HG02588 (cell line): Measurements from ENCODE around the gene MGAT4A.

Experiments
- ATAC-seq: cut with Tn5 transposase; IDR thresholded peaks from one replicate; pipeline ENCODE4 v1.9.1; 2021; ENCODE audit warnings: mild to moderate bottlenecking, moderate library complexity; ENCODE audit not compliant: unreplicated experiment

Gene MGAT4A

DNA sequence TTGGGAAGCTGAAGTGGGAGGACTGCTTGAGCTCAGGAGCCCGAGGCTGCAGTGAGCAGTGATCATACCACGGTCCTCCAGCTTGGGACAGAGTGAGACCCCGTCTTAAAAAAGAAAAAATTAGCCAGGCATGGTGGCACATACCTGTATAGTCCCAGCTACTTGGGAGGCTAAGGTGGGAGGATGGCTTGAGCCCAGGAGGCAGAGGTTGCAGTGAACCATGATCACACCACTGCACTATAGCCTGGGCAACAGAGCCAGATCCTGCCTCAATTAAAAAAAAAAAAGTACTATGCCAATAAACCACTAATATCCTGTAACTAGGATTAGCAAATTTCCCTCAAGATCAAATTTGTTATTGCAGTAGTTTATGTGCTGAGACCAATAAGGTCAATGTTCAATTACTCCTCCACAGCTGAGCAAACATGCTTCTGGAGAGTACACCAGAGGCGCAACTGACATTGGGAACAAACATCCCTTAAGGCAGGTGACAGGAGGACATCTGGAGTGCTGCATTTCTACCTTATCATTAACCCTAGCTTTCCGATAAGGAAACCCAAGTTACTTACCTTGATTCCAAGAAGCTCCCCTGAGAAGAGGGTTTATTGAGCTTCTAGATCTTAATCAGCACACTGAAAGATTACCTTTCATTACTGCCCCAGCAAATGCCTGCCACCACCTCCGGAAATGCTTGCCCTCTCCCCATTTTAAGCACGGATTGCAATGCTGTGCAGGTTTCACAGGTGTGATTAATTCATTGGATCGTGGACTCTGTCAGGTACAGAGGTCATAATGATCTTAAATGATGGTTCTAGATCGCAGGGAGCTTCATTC lies 26.2 kb downstream of the MGAT4A start:
- no peak for ATAC-seq

DNA sequence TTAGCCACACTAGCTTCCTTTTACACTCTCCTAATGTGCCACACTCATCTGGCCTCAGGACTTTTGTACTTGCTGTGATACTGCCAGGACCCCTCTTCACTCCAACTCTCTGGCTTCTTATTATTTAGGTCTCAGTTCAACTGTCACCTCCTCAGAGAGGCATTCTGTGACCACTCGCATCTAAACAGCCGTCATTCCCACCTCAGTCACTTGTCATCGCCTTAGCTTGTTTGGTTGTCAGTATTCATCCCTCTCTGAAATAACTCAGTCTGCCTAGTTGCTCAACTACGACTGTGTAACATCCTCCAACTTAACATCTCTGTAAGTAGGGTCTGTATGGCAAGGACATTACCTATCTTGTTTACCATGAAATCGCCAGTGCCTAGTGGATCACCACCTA lies 27.2 kb downstream of the MGAT4A start:
- no peak for ATAC-seq

DNA sequence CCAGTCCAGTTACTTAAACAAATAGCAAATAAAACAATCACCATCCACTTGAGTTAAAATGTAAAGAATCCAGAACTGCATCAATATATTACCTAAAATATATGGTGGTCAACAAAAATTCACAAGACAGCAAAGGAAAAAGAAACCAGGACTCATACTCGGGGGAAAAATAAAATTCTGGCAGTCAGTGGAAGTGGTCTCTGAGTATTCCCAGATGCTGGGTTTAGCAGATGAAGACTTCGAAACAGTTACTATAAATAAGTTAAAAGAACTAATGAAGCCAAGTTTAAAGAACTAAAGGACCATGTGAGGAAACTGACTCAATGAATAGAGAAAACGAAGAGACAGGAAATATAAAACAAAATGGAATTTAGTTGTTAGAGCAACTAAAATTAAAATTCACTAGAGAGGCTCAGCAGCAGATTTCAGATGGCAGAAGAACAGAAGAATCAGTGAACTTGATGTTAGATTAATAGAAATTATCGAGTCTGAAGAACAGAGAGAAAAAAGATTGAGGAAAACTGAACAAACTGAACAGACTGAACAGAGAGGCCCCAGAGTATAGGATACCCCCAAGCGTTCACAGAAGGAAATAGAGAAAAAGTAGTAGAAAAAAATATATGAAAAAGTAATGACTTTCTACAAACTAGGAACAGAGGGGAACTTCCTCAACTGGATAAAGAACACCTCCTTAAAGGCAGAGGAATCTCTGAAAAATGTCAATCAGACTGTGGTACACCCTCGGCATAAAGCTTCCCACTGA lies 27.9 kb downstream of the MGAT4A start:
- no peak for ATAC-seq

DNA sequence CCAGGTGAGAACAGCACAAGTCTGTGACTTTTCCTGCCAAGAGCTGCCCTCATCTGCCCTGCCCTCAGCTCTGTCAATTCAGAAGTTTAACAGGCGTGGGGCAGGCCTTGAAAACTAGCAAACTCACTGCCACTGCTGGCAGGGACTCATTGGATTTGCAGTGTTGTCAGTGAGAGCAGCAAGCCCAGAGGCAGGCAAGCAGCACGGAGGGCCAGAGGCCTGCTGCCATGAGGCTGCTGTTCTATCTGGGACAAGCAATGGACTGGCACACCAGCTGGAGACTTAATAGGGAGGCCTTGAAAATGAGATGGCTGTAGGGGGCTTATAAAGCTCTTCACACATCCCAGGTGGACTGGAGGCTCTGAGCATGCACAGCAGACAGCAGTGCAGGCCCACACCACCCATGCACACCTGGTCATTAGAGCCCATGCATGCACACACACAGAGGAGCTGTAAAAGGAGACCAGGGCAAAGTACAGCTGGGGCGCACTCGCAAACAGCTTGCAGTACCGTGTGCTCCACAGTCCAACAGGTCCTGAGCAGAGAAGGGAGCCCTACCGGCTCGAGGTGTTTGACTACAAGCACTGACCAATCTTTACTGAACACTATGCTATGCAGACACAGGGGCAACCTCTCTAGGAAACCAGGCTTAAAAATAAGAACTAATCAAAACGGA lies 28.7 kb downstream of the MGAT4A start:
- ATAC-seq = no peak

DNA sequence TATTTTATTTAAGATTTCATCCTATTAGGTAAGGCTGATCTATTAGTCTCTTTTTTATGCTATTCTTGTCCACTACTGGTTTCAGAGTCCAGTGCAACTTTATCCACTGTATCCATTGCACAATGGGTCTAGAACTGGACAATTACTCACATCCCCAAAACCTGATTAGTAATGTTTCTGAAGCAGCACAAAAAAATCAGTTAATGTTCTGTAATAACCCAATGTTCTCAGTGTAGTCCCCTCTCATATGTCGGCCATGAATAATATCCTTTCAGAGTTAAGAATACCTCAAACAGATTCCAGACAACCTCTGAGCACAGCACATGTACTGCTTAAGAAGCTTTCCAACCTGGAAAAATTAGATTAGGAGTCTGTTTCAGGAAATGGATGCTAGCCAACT lies 29.7 kb downstream of the MGAT4A start:
- ATAC-seq = no peak

DNA sequence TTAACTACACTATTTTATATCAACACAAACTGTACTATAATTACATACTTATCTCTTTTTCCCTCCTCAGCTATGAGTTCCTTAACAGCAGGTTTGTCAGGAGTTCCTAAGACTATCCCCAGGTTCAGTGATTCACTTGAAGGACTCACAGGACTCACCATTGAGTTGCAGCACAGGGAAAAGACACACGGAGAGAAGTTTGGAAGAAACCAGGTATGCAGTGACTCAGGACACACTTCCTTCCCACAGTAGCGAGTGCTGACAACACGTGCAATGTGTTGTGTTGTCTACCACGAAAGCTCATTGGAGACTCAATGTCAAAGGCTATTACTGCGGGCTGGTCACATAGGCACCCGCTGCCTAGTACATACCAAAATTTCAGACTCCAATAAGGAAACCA lies 32.0 kb downstream of the MGAT4A start:
- ATAC-seq = no peak

DNA sequence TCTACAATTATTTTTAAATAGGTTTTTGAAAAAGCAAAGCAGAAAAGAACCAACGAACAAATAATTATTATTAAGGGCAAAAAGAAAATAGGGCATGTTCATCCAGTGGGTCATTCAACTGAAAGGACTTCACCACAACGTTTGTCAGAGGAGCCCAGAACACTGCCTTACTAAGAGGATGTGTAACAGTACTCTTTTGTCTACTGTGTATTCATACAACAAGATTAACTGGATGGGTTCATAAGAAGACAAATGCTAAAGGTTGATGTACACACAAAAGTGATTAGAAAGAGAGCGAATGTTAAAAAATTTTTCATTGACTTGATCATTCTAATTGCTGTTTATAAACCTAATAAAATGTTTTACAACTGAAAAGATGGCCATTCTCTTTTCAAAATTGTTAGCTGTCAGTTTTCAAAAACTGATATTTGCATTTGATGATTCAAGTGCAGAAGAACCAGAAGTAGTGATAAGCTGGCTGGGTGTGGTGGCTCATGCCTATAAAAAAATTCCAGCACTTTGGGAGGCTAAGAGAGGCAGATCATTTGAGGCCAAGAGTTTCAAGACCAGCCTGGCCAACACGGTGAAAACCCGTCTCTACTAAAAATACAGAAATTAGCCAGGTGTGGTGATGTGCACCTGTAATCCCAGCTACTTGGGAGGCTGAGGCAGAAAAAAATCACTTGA lies 33.1 kb downstream of the MGAT4A start:
- no peak for ATAC-seq

DNA sequence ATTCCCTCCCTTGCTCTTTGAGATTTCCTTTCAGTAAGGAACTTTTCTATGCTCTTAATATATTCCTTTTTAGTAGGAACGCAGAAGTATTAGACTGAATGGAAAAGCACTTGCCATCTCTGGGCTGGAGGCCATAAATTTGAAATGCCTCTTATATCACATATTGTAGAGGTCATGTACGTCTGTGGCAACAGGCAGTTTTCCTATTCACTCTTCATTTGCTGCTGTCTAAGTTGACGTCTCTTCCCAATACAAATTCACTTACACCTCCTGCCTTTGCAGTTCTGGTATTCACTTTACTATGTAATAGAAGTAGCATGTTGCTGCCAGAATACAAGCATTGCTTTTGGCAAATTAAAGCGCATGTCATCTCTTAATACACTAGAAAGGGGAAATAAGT lies 34.7 kb downstream of the MGAT4A start:
- ATAC-seq = no peak

DNA sequence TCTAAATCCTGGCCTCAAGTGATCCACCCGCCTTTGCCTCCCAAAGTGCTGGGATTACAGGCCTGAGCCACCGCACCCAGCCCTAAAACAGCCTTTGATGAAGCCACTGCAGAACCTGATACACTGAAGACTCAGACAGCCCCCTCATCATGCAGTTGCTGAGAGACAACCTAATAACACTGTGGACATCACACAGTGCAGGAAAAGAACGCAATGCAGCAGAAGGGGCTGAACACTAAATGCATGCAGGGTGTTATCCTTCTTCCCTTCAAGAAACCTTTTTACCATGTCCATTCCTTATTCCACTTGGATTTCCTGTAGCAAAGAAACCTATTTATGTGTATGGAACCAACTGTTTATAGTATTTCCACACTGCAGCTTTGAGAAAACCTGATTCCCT lies 35.7 kb downstream of the MGAT4A start:
- ATAC-seq = no peak

DNA sequence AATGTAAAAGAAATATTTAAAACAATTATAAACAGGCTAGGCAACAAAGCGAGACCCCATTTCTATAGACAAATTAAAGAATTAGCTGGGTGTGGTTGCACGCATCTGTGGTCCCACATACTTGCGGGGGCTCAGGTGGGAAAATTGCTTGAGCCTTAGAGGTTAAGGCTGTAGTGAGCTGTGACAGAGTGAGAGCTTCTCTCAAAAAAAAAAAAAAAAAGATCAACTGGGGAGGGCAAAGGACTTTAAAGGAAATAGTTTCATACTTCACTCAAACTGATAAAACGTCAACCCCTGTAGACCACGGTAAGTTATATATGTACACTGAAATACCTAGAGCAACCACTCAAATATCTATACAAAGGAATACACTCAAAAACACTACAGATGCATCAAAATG lies 37.5 kb downstream of the MGAT4A start:
- no peak for ATAC-seq

DNA sequence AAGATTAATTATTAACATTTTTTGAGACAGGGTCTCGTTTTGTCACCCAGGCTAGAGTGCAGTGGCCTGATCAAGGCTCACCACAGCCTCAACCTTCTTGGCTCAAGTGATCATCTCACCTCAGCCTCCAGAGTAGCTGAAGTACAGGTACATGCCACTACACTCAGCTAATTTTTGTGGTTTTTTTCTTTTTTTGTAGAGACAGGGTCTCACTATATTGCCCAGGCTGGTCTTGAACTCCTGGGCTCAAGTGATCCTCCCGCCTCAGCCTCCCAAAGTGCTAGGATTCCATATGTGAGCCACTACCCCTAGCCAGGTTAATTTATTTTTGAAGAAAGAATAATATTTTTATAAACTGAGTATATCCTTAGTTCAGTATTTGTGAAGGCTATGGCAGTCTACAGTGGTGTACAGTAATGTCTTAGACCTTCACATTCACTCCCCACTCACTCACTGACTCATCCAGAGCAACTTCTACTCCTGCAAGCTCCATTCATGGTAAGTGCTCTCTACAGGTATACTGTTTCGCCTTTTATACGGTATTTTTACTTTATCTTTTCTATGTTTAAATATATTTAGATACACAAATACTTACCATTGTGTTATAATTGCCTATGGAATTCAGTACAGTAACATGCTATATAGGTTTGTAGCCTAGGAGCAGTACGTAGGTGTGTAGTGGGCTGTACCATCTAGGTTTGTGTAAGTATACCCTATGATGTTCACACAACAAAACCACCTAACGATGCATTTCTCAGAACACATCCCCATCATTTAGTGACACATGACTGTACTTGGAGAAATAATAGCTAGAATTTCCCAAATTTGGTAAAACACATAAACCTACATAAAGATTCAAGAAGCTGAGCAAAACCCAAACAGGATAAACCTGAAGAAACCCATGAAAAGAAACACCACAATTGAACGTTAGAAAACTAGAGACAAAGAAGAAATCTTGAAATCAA lies 38.6 kb downstream of the MGAT4A start:
- no peak for ATAC-seq

DNA sequence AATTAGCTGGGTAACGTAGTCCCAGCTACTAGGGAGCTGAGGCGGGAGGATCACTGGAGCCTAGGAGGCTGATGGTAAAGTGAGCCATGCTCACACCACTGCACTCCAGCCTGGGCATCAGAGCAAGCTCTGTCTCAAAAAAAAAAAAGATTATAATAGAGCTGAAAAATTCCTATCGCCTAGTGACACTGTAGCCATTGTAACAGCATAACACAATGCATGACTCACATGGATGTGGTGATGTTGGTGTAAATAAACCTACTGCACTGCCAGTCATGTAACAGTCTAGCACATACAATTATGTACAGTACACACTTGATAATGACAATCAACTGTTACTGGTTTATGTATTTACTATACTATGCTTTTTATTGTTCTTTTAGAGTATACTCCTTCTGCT lies 39.6 kb downstream of the MGAT4A start:
- ATAC-seq = no peak

DNA sequence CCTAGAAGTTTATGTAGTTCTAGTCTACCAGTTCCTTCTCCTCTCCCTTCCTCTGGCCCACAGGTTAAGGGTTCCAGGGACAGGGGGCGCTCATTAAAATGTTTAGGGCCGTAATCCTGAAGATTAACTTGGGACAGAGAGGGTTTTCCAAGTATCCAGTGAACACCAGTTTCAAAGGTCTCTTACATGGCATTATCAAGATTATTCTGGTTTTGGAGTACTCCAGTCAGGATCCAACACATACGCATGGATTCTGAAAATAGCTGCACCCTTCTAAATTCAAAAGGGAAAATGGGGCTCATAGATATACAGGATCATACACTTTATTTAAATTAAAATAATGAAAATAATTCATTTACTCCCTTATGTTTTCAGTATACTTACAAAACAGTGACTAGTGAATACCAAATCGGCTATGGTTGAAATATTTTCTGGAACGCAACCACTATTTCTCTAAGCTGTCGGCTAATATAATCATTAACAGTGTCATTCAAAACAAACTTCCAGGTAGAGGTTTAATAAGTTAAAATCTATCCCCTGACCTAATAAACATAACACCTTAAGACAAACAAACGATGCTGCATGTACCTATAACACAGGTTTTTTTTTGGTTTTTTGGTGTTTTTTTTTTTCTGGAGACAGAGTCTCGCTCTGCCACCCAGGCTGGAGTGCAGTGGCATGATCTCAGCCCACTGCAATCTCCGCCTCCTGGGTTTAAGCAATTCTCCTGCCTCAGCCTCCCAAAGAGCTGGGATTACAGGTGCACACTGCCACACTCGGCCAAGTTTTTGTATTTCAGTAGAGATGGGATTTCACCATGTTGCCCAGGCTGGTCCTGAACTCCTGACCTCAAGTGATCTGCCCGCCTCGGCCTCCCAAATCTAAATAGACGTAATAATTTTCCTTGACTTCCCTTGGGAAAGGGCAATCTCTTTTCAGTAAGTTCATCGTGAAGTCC lies 44.7 kb downstream of the MGAT4A start:
- ATAC-seq = no peak

DNA sequence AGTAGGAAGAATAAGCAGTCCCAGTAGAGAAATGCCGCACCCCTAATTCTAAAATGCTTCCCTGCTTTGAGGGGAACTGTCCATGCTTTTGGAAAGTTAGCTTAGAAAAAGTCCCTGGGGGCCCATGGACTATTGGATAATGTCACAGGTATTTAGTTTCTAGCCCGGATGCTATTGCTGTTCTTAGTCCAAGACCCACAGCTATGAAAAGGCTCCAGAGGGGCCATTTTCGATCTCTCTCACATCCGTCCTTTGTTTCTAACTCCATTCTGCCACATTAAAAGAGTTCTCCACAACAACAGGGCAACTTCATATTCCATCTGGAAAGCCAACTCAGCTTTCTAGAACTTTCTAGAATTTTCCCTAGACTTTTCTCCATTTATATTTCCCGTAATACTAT lies 47.2 kb downstream of the MGAT4A start:
- no peak for ATAC-seq

DNA sequence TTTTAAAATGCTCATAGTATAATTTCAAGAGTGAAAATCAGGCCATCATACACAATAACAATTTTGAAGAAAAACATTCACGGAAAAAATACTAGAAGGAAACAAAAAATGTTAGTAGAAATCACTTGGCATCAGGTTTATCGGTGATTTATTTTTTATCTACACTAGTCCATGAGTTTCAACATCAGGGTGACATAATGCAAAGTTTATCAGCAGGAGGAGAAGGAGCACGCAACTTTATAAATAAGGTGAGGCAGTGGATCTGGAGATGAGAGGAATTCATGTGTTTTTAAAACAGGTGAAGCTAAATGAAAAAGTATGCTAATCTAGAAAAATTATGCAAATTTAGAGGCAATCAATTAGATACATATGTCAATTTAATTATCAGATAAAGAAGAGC lies 54.2 kb downstream of the MGAT4A start:
- ATAC-seq = no peak

DNA sequence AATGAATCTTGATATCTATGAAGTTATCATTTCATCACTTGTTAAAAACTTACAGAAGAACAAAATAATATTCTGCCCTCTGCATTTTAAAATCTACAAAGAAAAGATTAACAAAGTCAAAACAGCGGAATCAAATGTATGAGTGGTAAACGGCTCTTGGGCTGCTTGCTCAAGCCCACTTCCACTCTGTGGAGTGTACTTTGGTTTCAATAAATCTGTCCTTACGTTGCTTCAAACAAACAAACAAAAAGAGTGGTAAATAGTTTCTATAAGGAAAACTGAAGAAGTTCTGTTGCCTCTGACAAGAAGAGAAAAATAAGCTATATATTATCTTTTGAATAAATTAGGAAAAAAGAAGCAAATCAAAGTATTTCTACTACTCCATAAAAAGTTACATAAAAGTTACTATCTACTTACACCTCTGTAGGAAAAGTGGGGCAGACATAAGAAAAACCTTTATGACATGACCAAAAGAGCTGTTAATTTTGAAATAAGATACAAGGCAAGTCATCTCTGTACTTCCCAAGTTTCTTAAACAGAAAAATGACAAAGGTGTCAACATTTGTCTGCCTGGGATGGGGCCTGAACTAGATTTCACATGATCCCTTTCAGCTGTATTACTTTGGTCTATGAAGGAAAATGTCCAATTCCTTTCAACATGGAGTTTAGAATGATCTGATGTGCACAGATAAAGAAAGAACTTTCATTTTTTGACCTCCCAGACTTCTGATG lies 56.5 kb downstream of the MGAT4A start:
- ATAC-seq = no peak

DNA sequence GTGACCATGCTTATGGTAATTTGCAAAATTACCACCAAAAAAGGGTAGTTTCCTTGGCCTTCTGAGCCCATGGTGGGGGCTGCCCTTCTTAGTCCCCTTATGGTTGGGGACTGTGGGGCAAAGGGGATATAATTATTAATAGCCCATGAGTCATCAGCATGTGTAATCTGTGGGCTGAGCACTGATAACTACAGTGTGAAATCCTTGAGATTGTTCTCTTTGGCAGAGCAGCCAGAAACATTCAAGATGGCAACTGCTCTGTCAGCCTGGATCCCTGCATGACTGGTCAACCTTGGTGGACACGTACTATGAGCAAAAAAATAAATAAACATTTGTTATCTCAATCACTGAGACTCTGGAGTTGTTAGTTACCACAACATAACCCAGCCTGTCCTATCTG lies 61.3 kb downstream of the MGAT4A start:
- no peak for ATAC-seq

DNA sequence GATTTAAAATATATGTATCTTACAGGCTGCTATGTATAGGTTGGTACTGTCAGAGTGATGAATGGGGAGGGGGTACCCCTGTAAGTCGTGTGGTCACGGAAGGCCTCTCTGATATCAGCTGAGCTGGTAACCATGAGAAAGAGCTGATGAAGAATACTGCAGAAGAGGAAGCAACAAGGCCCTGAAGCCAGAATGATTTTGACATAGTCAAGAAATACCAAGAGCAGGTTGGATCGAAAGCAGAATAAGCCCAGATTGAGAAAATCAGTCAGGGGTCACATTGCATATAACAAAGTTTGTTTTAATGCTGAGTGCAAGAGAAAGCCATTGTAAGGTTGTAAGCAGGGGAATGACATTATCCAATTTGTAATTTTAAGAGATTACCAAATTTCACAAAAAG lies 65.3 kb downstream of the MGAT4A start:
- no peak for ATAC-seq
